GM18517 (cell line): ENCODE results near the gene CUL1.

Experiments
- ATAC-seq: cut with Tn5 transposase; IDR thresholded peaks from one replicate; pipeline ENCODE4 v1.9.1; 2021; ENCODE audit warnings: mild to moderate bottlenecking, moderate library complexity; ENCODE audit not compliant: unreplicated experiment

CUL1 gene

GRCh38 chr7:148698397-148699023 lies at the start of gene CUL1:
Gene CUL1, plus strand, starts transcription at chr7:148698903. Its CDS starts 31,220 bp downstream, at chr7:148730123.
- ATAC-seq: peak; percentile 61

DNA sequence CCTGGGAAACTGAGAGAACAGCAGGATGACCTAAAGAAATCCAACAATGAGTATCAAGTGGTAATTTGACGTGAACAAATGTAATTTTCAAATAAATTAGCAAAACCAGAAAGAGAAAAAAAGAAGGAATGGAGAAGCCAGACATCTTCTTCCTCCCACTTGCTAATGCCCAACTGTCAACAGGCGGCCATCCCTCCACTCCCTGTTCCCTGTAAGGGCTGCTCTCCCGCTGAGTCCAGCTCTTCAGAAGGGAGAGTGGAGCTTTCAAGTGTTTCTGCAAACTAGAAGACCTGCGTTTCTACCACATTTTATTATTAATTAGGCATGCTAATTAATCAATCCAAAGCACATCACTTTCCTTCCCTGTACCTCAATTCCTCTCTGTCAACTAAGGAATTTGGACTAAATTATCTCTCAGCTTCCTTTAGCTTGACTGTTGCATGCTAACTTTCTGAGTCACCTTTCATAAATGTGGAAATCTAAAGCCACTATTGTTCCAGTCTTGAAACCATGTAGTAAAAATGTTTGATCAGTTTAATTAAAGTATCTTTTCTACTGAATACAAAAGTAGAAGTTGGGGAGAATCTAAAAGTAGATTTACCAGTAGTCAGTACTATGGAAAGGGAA lies 48.4 kb upstream of the CUL1 start:
- no peak for ATAC-seq

GRCh38 chr7:148652773-148653172 lies 45.9 kb upstream of the CUL1 start:
- no peak for ATAC-seq

GRCh38 chr7:148657929-148658328 lies 40.8 kb upstream of the CUL1 start:
- no peak for ATAC-seq

GRCh38 chr7:148661471-148661870 lies 37.2 kb upstream of the CUL1 start:
- no peak for ATAC-seq

DNA sequence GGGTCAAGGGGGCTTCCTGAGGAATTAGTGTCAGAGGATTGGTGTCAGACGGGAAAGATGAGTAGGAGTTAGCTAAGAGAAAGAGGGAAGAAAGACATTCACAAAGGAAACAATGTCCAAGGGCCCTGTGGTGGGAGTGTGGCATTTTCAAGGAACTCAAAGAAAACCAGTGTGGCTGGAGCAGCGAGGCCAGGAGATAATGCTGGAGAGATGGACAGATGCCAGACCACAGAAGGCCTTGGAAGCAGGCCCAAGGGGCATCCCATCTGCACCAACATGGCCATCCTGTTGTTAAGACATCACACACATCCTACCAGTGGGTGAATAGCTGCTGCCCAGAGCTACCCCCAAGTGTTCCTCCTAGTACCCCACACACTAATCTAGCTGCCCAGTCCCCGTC lies 36.1 kb upstream of the CUL1 start:
- no peak for ATAC-seq

DNA sequence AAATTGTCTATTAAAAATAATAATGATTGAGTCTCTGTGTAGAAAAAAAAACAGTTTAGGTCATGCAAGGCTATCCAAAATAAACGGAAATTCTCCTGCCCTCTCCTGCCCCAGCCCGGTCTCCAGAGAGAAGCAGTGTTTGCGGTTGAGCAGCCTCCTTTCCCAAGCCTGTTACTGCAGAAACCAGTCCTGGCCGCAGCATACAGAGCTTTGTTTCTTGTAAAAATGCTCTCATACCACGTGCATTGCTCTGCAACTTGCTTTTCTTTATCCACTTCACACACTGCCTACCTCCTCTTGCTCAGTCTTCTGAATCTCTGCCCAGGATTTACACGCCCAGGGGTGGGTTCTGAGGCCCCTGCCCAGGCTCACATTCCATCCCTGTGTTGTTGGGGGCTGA lies 34.4 kb upstream of the CUL1 start:
- no peak for ATAC-seq

DNA sequence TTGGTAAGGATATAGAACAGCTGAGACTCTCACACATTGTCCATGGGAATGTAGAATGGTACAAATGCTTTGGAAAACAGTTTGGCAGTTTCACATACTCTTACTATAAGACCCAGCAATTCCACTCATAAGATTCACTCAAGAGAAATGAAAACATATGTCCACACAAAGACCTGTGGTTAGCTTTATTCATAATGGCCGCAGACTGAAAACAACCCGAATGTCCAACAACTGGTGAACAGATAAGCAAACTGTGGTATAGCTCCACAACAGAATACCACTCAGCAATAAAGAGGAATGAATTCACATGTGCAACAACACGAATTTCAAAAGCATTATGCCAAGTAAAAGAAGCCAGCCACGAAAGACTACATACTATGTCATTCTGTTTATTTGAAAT lies 33.5 kb upstream of the CUL1 start:
- no peak for ATAC-seq

- no peak for ATAC-seq
Measured at GRCh38 chr7:148669927-148670326, 28.8 kb upstream of the CUL1 start.

DNA sequence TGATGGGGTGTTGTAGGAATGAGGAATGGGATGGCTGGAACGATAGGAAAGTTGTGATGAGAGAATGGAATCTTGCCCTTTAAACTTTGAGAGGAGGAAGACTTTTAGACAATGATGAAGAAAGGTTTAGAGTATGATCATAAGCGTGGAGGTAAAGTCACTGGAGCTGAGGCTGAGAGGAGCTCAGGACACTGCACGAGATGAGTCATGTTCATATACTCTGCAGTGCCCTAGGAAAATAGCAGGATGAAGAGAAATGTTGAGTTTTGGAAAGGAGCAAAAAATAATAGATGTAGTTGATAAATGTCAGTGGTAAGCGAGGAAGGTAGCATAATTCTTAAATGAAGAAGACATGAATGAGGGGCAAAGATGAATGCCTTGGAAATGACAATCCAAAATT lies 28.3 kb upstream of the CUL1 start:
- no peak for ATAC-seq

DNA sequence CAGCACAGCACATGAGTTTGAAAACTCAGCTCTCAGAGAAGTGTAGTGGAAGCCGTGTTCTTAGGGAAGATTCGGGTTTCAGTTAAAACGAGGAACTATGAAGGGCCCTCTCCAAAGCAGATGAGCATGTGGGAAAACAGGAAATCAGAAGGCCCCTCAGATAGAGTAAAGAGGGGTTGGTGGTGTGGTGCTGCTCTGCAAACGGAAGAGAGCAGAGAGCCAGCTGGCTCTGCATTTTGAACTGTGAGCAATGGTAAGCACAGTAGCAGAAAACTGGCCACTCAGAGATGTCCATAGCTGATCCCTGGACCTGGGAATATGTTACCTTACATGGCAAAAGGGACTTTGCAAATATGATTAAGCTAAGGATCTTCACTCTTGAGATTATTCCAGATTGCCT lies 27.9 kb upstream of the CUL1 start:
- ATAC-seq: no peak

GRCh38 chr7:148672041-148672440 lies 26.7 kb upstream of the CUL1 start:
- ATAC-seq: no peak

GRCh38 chr7:148674689-148675088 lies 24.0 kb upstream of the CUL1 start:
- ATAC-seq: no peak

GRCh38 chr7:148676291-148676690 lies 22.4 kb upstream of the CUL1 start:
- no peak for ATAC-seq

DNA sequence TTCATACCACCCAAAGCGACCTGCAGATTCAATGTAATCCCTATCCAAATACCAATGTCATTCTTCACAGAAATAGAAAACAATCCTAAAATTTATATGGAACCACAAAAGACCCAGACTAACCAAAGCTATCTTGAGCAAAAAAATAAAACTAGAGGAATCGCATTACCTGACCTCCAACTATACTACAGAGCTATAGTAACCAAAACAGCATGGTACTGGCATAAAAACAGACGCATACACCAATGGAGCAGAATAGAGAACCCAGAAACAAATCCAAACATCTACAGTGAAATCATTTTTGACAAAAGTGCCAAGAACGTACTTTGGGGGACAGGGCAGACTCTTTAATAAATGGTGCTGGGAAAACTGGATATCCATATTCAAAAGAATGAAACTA lies 16.9 kb upstream of the CUL1 start:
- no peak for ATAC-seq

DNA sequence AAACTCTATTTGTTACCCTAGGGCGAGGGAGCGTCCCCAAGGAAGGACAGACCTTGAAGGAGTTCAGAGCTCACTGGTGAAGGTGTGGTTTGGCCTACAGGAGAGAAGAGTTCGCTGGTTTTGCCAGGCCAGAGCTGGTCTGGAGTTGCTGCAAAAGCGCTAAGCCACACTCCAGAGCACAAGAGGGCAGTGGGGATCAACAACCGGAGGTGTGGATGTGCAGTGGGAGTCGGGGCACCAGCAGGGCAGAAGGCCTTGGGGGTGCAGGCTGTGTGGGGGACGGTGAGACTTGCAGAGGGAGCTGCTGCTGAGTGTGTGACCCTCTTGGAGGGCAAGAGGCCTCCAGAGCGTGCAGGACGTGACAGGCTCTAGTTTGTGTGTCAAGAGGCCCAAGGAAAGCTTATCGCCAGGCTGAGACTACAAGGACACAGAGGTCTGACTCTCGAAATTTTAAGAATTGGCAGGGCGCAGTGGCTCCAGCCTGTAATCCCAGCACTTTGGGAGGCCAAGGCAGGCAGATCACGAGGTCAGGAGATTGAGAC lies 14.3 kb upstream of the CUL1 start:
- no peak for ATAC-seq

DNA sequence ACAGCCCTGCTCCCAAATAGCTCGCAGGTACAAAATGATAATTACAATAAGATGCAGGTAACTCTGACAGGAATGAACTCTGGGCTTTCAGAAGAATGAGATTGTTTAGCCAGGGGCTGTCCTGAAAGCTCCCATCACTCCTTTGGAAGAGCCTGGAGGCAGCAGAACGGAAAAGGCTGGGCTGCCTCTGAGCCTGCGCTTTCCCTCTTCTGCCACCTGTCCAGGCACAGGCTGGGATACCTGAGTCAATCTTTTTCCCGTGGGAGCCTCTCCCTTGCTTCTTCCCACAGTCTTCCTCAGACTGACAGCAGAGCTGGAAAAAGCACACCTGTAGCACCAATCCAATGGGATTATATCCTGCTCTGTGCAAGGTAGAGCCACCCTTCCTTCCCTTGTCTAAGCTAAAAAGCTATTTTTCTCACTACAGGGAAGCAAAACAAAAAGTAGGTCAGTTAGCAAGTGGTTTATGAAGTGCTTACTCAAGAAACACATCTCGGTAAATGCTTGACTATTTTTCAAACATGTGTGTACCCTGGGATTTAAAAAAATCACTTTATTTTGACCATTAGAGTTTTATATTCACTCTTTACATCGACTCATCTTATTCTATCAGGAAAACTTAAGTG lies 12.3 kb upstream of the CUL1 start:
- no peak for ATAC-seq

- no peak for ATAC-seq
Measured at GRCh38 chr7:148687555-148687954, 11.1 kb upstream of the CUL1 start.

DNA sequence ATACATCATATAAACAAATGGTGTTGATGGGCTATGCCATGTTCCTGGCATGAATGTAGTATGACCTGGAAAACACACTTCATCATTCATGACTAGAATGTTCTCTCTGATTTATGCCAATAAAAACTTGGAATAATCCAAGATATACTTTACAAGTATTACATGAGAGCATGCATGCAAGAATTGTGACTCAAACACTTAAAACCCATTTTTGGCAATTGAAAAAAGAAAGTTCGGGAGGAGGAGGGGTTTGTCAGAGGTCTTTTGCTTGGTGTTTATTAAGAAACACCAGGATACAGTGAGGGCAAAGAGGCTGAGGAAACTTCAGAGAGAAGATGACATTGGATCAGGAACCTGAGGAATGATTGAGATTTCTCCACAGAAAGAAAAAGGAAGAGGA lies 10.2 kb upstream of the CUL1 start:
- no peak for ATAC-seq

DNA sequence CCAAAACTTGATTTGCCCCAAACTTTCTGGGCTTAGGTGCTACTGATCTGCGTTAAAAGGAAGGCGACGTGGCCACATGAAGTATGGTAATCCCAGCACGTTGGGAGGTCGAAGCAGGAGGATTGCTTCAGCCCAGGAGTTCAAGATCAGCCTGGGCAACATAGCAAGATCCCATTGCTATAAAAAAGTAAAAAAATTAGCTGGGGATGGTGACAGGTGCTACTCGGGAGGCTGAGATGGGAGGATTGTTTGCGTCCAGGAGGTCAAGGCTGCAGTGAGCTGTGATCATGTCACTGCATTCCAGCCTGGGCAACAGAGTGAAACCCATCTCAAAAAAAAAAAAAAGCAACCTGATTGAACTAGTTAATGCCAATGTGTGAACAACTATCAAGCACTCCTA lies 5.1 kb upstream of the CUL1 start:
- ATAC-seq: no peak

DNA sequence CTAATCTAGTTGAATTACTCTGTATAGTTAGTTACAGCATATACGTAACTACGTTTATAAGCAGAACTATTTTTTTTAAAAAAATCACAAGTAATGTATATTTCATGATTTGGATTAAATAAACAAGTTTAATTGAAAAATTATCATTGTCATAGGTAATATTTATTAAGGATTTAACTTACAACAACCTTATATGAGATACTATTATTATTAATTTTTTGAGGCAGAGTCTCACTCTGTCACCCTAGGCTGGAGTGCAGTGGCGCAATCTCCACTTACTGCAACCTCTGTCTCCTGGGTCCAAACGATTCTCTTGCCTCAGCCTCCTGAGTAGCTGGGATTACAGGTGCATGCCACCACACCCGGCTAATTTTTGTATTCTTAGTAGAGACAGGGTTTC lies 4.1 kb upstream of the CUL1 start:
- ATAC-seq: no peak

GRCh38 chr7:148695953-148696352 lies 2.8 kb upstream of the CUL1 start:
- no peak for ATAC-seq
